Stomach (tissue), 4 donors: ENCODE data around the gene PPP1R14C.

Experiments used
- EP300 ChIP-seq: sonication (generic); formaldehyde crosslinking; IDR thresholded peaks from one replicate; pipeline ENCODE4 v1.6.1; 2017; ENCODE audit warnings: antibody characterized with exemption
- POLR2A ChIP-seq, 4 donors: fragments of 450-650 bp; IDR thresholded peaks; one replicate each; pipeline ENCODE4 v1.6.1; 2016; ENCODE audit warnings: antibody characterized with exemption in 4 of 4, control low read depth in 2 of 4, mild to moderate bottlenecking in 1 of 4, moderate library complexity in 1 of 4
- TF ChIP-seq, protein P1 (sequence below), 7 experiments: fragments of 450-650 bp in 4 of 7; fragments of 200-600 bp in 3 of 7; sonication (generic) in 3 of 7; IDR thresholded peaks; one replicate each; pipeline ENCODE4 v1.5.1; 2016 to 2019; ENCODE audit warnings: antibody characterized with exemption in 7 of 7, control low read depth in 2 of 7, mild to moderate bottlenecking in 1 of 7

DNA sequence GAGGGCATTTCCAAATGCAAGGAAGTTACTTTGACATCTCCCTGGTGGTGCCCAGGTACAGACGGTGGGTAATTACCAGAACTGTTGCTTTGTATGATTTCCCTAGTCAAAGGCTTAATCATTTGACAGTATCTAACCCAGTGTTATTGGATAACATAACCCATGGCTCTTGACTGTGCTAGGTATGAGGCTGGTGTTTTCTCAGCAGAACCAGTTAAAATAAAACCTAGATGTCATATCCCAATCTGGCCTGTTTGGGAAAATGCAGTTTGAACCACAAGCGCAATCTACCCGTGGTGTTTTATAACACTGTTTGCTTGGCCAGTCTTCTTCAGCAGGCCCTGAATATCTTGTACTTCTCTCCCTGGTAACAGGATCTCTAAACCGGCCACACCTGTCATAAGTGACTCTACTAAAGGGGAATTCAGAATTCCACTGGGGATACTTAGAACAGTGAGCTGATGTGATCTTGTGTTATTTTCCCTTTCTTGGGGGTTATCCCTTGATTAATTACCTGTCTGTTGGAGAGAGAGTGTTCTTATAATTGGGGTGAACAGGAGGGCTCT lies 32.8 kb downstream of the PPP1R14C start:
- TF ChIP-seq POLR2A (IDR thresholded peaks at IDR 0.05): no peak
- TF ChIP-seq, protein P1, sequence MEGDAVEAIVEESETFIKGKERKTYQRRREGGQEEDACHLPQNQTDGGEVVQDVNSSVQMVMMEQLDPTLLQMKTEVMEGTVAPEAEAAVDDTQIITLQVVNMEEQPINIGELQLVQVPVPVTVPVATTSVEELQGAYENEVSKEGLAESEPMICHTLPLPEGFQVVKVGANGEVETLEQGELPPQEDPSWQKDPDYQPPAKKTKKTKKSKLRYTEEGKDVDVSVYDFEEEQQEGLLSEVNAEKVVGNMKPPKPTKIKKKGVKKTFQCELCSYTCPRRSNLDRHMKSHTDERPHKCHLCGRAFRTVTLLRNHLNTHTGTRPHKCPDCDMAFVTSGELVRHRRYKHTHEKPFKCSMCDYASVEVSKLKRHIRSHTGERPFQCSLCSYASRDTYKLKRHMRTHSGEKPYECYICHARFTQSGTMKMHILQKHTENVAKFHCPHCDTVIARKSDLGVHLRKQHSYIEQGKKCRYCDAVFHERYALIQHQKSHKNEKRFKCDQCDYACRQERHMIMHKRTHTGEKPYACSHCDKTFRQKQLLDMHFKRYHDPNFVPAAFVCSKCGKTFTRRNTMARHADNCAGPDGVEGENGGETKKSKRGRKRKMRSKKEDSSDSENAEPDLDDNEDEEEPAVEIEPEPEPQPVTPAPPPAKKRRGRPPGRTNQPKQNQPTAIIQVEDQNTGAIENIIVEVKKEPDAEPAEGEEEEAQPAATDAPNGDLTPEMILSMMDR (IDR thresholded peaks at IDR 0.05): no peak
- TF ChIP-seq EP300: no peak
